HG02763 (cell line): ENCODE measurements around the gene PSMA6.
"Not testable (repeated sequence)": the region's sequence is repeated elsewhere in the genome, so short reads cannot be mapped to it uniquely, and the experiment has no call there.

Experiments used
- ATAC-seq: cut with Tn5 transposase; IDR thresholded peaks from one replicate; pipeline ENCODE4 v1.9.1; 2021; ENCODE audit warnings: mild to moderate bottlenecking, moderate library complexity; ENCODE audit not compliant: unreplicated experiment

Gene PSMA6

GRCh38 chr14:35342489-35343010 is 50.4 kb downstream of the PSMA6 start:
- no peak for ATAC-seq

- ATAC-seq: no peak
Measured at GRCh38 chr14:35343702-35344101, 51.5 kb downstream of the PSMA6 start.

GRCh38 chr14:35344107-35344807 is 52.1 kb downstream of the PSMA6 start:
- no peak for ATAC-seq

GRCh38 chr14:35346738-35347322 is 54.6 kb downstream of the PSMA6 start:
- no peak for ATAC-seq

GRCh38 chr14:35347323-35348043 is 55.3 kb downstream of the PSMA6 start:
- no peak for ATAC-seq

- ATAC-seq: not testable (repeated sequence)
Measured at GRCh38 chr14:35348044-35348380, 55.8 kb downstream of the PSMA6 start.

- no peak for ATAC-seq
Measured at GRCh38 chr14:35349496-35350365, 57.5 kb downstream of the PSMA6 start.

- ATAC-seq: no peak
Measured at GRCh38 chr14:35351497-35351896, 59.3 kb downstream of the PSMA6 start.

- ATAC-seq: no peak
Measured at GRCh38 chr14:35351897-35352273, 59.7 kb downstream of the PSMA6 start.

GRCh38 chr14:35352274-35353233 is 60.4 kb downstream of the PSMA6 start:
- no peak for ATAC-seq

- ATAC-seq: no peak
Measured at GRCh38 chr14:35353409-35354172, 61.4 kb downstream of the PSMA6 start.

GRCh38 chr14:35355235-35355634 is 63.1 kb downstream of the PSMA6 start:
- ATAC-seq: not testable (repeated sequence)

- no peak for ATAC-seq
Measured at GRCh38 chr14:35355981-35356841, 64.0 kb downstream of the PSMA6 start.

- not testable (repeated sequence) for ATAC-seq
Measured at GRCh38 chr14:35359655-35360054, 67.5 kb downstream of the PSMA6 start.

GRCh38 chr14:35361141-35361480 is 68.9 kb downstream of the PSMA6 start:
- ATAC-seq: no peak

- ATAC-seq: no peak
Measured at GRCh38 chr14:35362450-35362849, 70.3 kb downstream of the PSMA6 start.

- no peak for ATAC-seq
Measured at GRCh38 chr14:35362911-35363374, 70.8 kb downstream of the PSMA6 start.
